Mesothelial cell of epicardium (in vitro differentiated cells): ENCODE measurements around the gene LZTS2. TPM values are rescaled to one million over a fixed set of nuclear protein-coding genes. Genes with fewer than 3 reads are reported as not detected.

Experiments used
- DNase-seq, 2 experiments: peaks; one replicate each; pipeline ENCODE4 v3.0.0; 2021; ENCODE audit warnings: low spot score in 2 of 2; ENCODE audit not compliant: unreplicated experiment in 2 of 2
- H3K27ac Mint-ChIP-seq: 2 replicates; pipeline ENCODE4 v1.8.0; 2021; ENCODE audit warnings: mixed read lengths
- H3K27me3 Mint-ChIP-seq: 2 replicates; pipeline ENCODE4 v1.8.0; 2021; ENCODE audit warnings: low read depth, mixed read lengths
- H3K36me3 Mint-ChIP-seq: 2 replicates; pipeline ENCODE4 v1.8.0; 2021; ENCODE audit warnings: mixed read lengths
- H3K4me1 Mint-ChIP-seq: 2 replicates; pipeline ENCODE4 v1.8.0; 2021; ENCODE audit warnings: mixed read lengths
- H3K4me3 Mint-ChIP-seq: 2 replicates; pipeline ENCODE4 v1.8.0; 2021; ENCODE audit warnings: mild to moderate bottlenecking, moderate library complexity, mixed read lengths
- H3K9me3 Mint-ChIP-seq: 2 replicates; pipeline ENCODE4 v1.8.0; 2021; ENCODE audit warnings: mixed read lengths
- CTCF ChIP-seq: fragments of 200-600 bp; sonication (generic); IDR thresholded peaks from one replicate; pipeline ENCODE4 v1.5.0; 2021; ENCODE audit warnings: antibody characterized with exemption; ENCODE audit not compliant: unreplicated experiment
- total RNA-seq: library from RNA; stranded (reverse); gene quantifications from 3 replicates; pipeline ENCODE4 v1.2.1, GENCODE V29; 2021

LZTS2 gene
- total RNA-seq, 1 donor from 2014 or later: 107 TPM

GRCh38 chr10:101040851-101041250 is 41.2 kb downstream of the LZTS2 start:
- Mint-ChIP-seq H3K4me3 (no peak overlapping the region), H3K9me3 (no peaks in the 10 kb centered on the region), H3K36me3 (peaks cover 9% of the 10 kb centered on the region), H3K27ac (no peak overlapping the region), H3K27me3 (peaks cover 5% of the 10 kb centered on the region), H3K4me1 (peaks cover 23% of the 10 kb centered on the region)
- no peak for TF ChIP-seq CTCF
- no peak for DNase-seq

GRCh38 chr10:101041252-101041761 is 41.7 kb downstream of the LZTS2 start:
- peaks cover 9% of the 10 kb centered on the region for H3K27me3 Mint-ChIP-seq
- no peak overlapping the region for H3K27ac Mint-ChIP-seq
- H3K9me3 Mint-ChIP-seq: no peaks in the 10 kb centered on the region
- H3K4me3 Mint-ChIP-seq: peak overlapping the region; percentile 92
- DNase-seq: peak in 1 of 2 experiments; percentile 80
- H3K4me1 Mint-ChIP-seq: peaks cover 24% of the 10 kb centered on the region
- H3K36me3 Mint-ChIP-seq: peaks cover 9% of the 10 kb centered on the region
- TF ChIP-seq CTCF: peak; percentile 56

GRCh38 chr10:101042118-101042517 is 42.5 kb downstream of the LZTS2 start:
- no peak for DNase-seq
- no peak for TF ChIP-seq CTCF
- Mint-ChIP-seq H3K27me3 (peaks cover 17% of the 10 kb centered on the region), H3K36me3 (peaks cover 9% of the 10 kb centered on the region), H3K27ac (peak overlapping the region; percentile 98), H3K4me1 (peaks cover 32% of the 10 kb centered on the region), H3K4me3 (peak overlapping the region; percentile 92), H3K9me3 (no peaks in the 10 kb centered on the region)

- Mint-ChIP-seq H3K4me3 (peak overlapping the region; percentile 92), H3K27me3 (peaks cover 24% of the 10 kb centered on the region), H3K36me3 (peaks cover 4% of the 10 kb centered on the region), H3K27ac (peak overlapping the region; percentile 98), H3K9me3 (no peaks in the 10 kb centered on the region), H3K4me1 (peaks cover 37% of the 10 kb centered on the region)
- peak; percentile 69 to 88 for DNase-seq
- TF ChIP-seq CTCF: no peak
Measured at GRCh38 chr10:101042667-101043362, 43.2 kb downstream of the LZTS2 start.

GRCh38 chr10:101043363-101043707 is 43.7 kb downstream of the LZTS2 start:
- H3K4me3 Mint-ChIP-seq: peak overlapping the region; percentile 92
- peak overlapping the region; percentile 98 for H3K27ac Mint-ChIP-seq
- H3K36me3 Mint-ChIP-seq: no peaks in the 10 kb centered on the region
- H3K9me3 Mint-ChIP-seq: no peaks in the 10 kb centered on the region
- DNase-seq: no peak
- peaks cover 42% of the 10 kb centered on the region for H3K4me1 Mint-ChIP-seq
- TF ChIP-seq CTCF: no peak
- H3K27me3 Mint-ChIP-seq: peaks cover 29% of the 10 kb centered on the region

- Mint-ChIP-seq H3K36me3 (no peaks in the 10 kb centered on the region), H3K27ac (no peak overlapping the region), H3K4me3 (no peak overlapping the region), H3K27me3 (peaks cover 37% of the 10 kb centered on the region), H3K9me3 (no peaks in the 10 kb centered on the region), H3K4me1 (peaks cover 48% of the 10 kb centered on the region)
- no peak for DNase-seq
- TF ChIP-seq CTCF: no peak
Measured at GRCh38 chr10:101044117-101044516, 44.5 kb downstream of the LZTS2 start.
